ENCODE data around the gene NEMF. TPM values are rescaled to one million over a fixed set of nuclear protein-coding genes. Genes with fewer than 3 reads are reported as not detected.
A peak's percentile ranks its signal among the peaks of the same experiment; 100 is the strongest.

Gene NEMF
- total and polyA plus RNA-seq, 12 donors = 14.8 to 94.1 (median 56.0) TPM

- H3K36me3 ChIP-seq (replicated peaks in 1 of 2) = no peaks in the 10 kb centered on the region
- intact Hi-C loops (cut with DNase I) = loop anchor here (5.0 to 10.0 kb wide), 2 partner anchors 223 to 226 kb away; no protein-coding TSS in a partner anchor
- no peaks in the 10 kb centered on the region for H3K9me3 ChIP-seq (replicated peaks in 1 of 3)
- no peaks in the 10 kb centered on the region for H3K27me3 ChIP-seq
- no peaks in the 10 kb centered on the region for H3K4me1 ChIP-seq (replicated peaks in 1 of 2)
- H3K4me3 ChIP-seq = no peak overlapping the region
- no peak for DNase-seq
- TF ChIP-seq POLR2A (IDR thresholded peaks at IDR 0.05) = no peak
- no peak for TF ChIP-seq CTCF (IDR thresholded peaks at IDR 0.05)
- H3K27ac ChIP-seq = no peak overlapping the region
- WGBS, 4 donors = 76 to 90% (median 85%) methylated on average over 4 of the region's 4 CpGs
These were observed 28.9 kb upstream of the NEMF start for GRCh38 chr14:49881350-49882001.

GRCh38 chr14:49880267-49881064 is 27.9 kb upstream of the NEMF start:
- whole genome bisulfite sequencing, 4 donors = 49 to 63% (median 61%) methylated on average over 9 of the region's 9 CpGs
- Histone ChIP-seq H3K4me3 (no peak overlapping the region), H3K27ac (no peak overlapping the region), H3K4me1 (replicated peaks in 1 of 2) (no peaks in the 10 kb centered on the region), H3K9me3 (replicated peaks in 1 of 3) (no peaks in the 10 kb centered on the region), H3K27me3 (no peaks in the 10 kb centered on the region), H3K36me3 (replicated peaks in 1 of 2) (no peaks in the 10 kb centered on the region)
- TF ChIP-seq POLR2A (IDR thresholded peaks at IDR 0.05) (no peak), CTCF (IDR thresholded peaks at IDR 0.05) (no peak)
- DNase-seq = peak in 1 of 7 donors; percentile 11
- intact Hi-C loops (cut with DNase I) = loop anchor here (5.0 to 10.0 kb wide), 2 partner anchors 224 to 227 kb away; no protein-coding TSS in a partner anchor

GRCh38 chr14:49879646-49880204 is 27.1 kb upstream of the NEMF start:
- no peaks in the 10 kb centered on the region for H3K36me3 ChIP-seq (replicated peaks in 1 of 2)
- intact Hi-C loops (cut with DNase I) = loop anchor here (5.0 to 10.0 kb wide), 2 partner anchors 225 to 228 kb away; no protein-coding TSS in a partner anchor
- peak; percentile 37 to 77 (median 61) for DNase-seq
- H3K9me3 ChIP-seq (replicated peaks in 1 of 3) = no peaks in the 10 kb centered on the region
- WGBS, 4 donors = 58 to 74% (median 62%) methylated on average over 6 to 8 of the region's 8 CpGs
- H3K4me3 ChIP-seq = no peak overlapping the region
- TF ChIP-seq CTCF (IDR thresholded peaks at IDR 0.05) = peak; percentile 47 to 73 (median 60)
- no peak for TF ChIP-seq POLR2A (IDR thresholded peaks at IDR 0.05)
- no peaks in the 10 kb centered on the region for H3K4me1 ChIP-seq (replicated peaks in 1 of 2)
- no peaks in the 10 kb centered on the region for H3K27me3 ChIP-seq
- H3K27ac ChIP-seq = no peak overlapping the region

GRCh38 chr14:49876563-49877127 is 24.1 kb upstream of the NEMF start:
- H3K27me3 ChIP-seq = no peaks in the 10 kb centered on the region
- intact Hi-C loops (cut with DNase I) = no loop called here
- no peak overlapping the region for H3K4me3 ChIP-seq
- H3K27ac ChIP-seq = no peak overlapping the region
- WGBS, 4 donors = 48 to 55% (median 52%) methylated on average over 4 of the region's 4 CpGs
- TF ChIP-seq CTCF (IDR thresholded peaks at IDR 0.05) (no peak), POLR2A (IDR thresholded peaks at IDR 0.05) (no peak)
- no peaks in the 10 kb centered on the region for H3K9me3 ChIP-seq (replicated peaks in 1 of 3)
- no peaks in the 10 kb centered on the region for H3K4me1 ChIP-seq (replicated peaks in 1 of 2)
- DNase-seq = peak in 1 of 7 donors; percentile 43
- H3K36me3 ChIP-seq (replicated peaks in 1 of 2) = no peaks in the 10 kb centered on the region

All from adrenal gland (tissue), 12 donors.